A673 (cell line): ENCODE results near the gene ATAD3C. TPM values are rescaled to one million over a fixed set of nuclear protein-coding genes. Genes with fewer than 3 reads are reported as not detected.
"Not testable (repeated sequence)": the region's sequence is repeated elsewhere in the genome, so short reads cannot be mapped to it uniquely, and the experiment has no call there.

Source experiments
- BruUV-seq: library from RNA; stranded (reverse); fragments of 400-500 nt; replicated peaks from 2 replicates; lab custom pipeline; 2021; lab: Mats Ljungman, UMichigan
- CTCF ChIA-PET: fragments of 300-600 bp; sonication (Branson Sonifier 250); formaldehyde crosslinking; loops from one replicate; lab custom pipeline; 2022; ENCODE audit warnings: antibody characterized with exemption; lab: Charles Lee
- POLR2A ChIA-PET: fragments of 300-600 bp; sonication (Branson Sonifier 250); formaldehyde crosslinking; loops from one replicate; lab custom pipeline; 2022; ENCODE audit warnings: antibody characterized with exemption; ENCODE audit not compliant: low non-redundant PET; lab: Charles Lee
- DNase-seq: peaks from one replicate; pipeline ENCODE4 v3.0.0-alpha.2; 2015; ENCODE audit warnings: low spot score
- H3K27ac ChIP-seq: fragments of 200-600 bp; sonication (generic); 2 replicates; pipeline ENCODE4 v1.5.1; 2016; ENCODE audit warnings: mixed run types, low read depth, mild to moderate bottlenecking, mixed read lengths, antibody characterized with exemption, low read length; ENCODE audit not compliant: poor library complexity, severe bottlenecking
- H3K27me3 ChIP-seq: fragments of 200-600 bp; sonication (generic); replicated peaks from 2 replicates; pipeline ENCODE4 v1.6.1; 2017; ENCODE audit warnings: mixed run types, low read depth, mild to moderate bottlenecking, mixed read lengths, antibody characterized with exemption, low read length; ENCODE audit not compliant: insufficient read depth, poor library complexity
- H3K36me3 ChIP-seq: fragments of 200-600 bp; sonication (generic); 2 replicates; pipeline ENCODE4 v1.6.1; 2016; ENCODE audit warnings: mixed run types, mild to moderate bottlenecking, mixed read lengths, antibody characterized with exemption, low read length; ENCODE audit not compliant: insufficient read depth, poor library complexity, severe bottlenecking
- H3K4me1 ChIP-seq: fragments of 200-600 bp; sonication (generic); 2 replicates; pipeline ENCODE4 v1.6.1; 2017; ENCODE audit warnings: mixed run types, mild to moderate bottlenecking, mixed read lengths, antibody characterized with exemption, low read length; ENCODE audit not compliant: insufficient read depth, poor library complexity, severe bottlenecking
- H3K4me3 ChIP-seq: fragments of 200-600 bp; sonication (generic); 2 replicates; pipeline ENCODE4 v1.5.1; 2016; ENCODE audit warnings: low read depth, mixed run types, mild to moderate bottlenecking, mixed read lengths, low read length; ENCODE audit not compliant: poor library complexity, severe bottlenecking
- H3K9me3 ChIP-seq: fragments of 200-600 bp; sonication (generic); 2 replicates; pipeline ENCODE4 v1.6.1; 2016; ENCODE audit warnings: mixed run types, low read depth, mild to moderate bottlenecking, mixed read lengths, antibody characterized with exemption, low read length; ENCODE audit not compliant: poor library complexity, severe bottlenecking
- CTCF ChIP-seq: fragments of 300-800, 200-600 bp; sonication (generic); conservative IDR thresholded peaks from 2 replicates; pipeline ENCODE4 v1.5.1; 2017; ENCODE audit warnings: low read depth, mild to moderate bottlenecking, antibody characterized with exemption, low read length, moderate library complexity, mixed read lengths
- EZH2 ChIP-seq: fragments of 200-600 bp; sonication (generic); IDR thresholded peaks from 2 replicates; pipeline ENCODE4 v1.6.1; 2017; ENCODE audit warnings: borderline replicate concordance, low read depth, mild to moderate bottlenecking, mixed read lengths, antibody characterized with exemption, low read length; ENCODE audit not compliant: poor library complexity, severe bottlenecking
- intact Hi-C: fragments of 100-400 bp; cut with micrococcal nuclease; formaldehyde crosslinking; loops from one replicate; pipeline ENCODE4 v1.10.0; 2022; ENCODE audit not compliant: unreplicated experiment
- total RNA-seq: library from RNA; stranded (reverse); gene quantifications from 2 replicates; pipeline ENCODE4 v1.2.3, GENCODE V29; 2021

Gene ATAD3C
- total RNA-seq, 1 experiment from 2014 or later = 0.39 TPM

GRCh38 chr1:1505366-1505798 is 55.9 kb downstream of the ATAD3C start:
- POLR2A ChIA-PET, DNase-seq, H3K27ac ChIP-seq, BruUV-seq, CTCF ChIA-PET, intact Hi-C loops, H3K9me3 ChIP-seq, H3K4me3 ChIP-seq, H3K4me1 ChIP-seq, H3K27me3 ChIP-seq, H3K36me3 ChIP-seq: not testable (repeated sequence)
- 0 out of 2 replicates have a peak, but pooled peaks have one; percentile 4 for TF ChIP-seq CTCF

GRCh38 chr1:1505801-1506200 is 56.3 kb downstream of the ATAD3C start:
- H3K9me3 ChIP-seq, H3K4me3 ChIP-seq, BruUV-seq, H3K36me3 ChIP-seq, intact Hi-C loops, H3K27me3 ChIP-seq, CTCF ChIA-PET, DNase-seq, H3K4me1 ChIP-seq, POLR2A ChIA-PET, H3K27ac ChIP-seq: not testable (repeated sequence)

- DNase-seq = no peak
- Histone ChIP-seq H3K27me3 (no peaks in the 10 kb centered on the region), H3K4me3 (no peak overlapping the region), H3K36me3 (no peaks in the 10 kb centered on the region), H3K9me3 (no peaks in the 10 kb centered on the region), H3K4me1 (no peaks in the 10 kb centered on the region), H3K27ac (no peak overlapping the region)
- TF ChIP-seq CTCF = no peak
- no peak for TF ChIP-seq EZH2
- no TSS peak for BruUV-seq
- POLR2A ChIA-PET = no interaction called here
- intact Hi-C loops = no loop called here
- CTCF ChIA-PET = no interaction called here
Measured at GRCh38 chr1:1507305-1507704, 57.8 kb downstream of the ATAD3C start.

- H3K4me3 ChIP-seq, BruUV-seq, CTCF ChIA-PET, H3K27ac ChIP-seq, H3K4me1 ChIP-seq, DNase-seq, H3K9me3 ChIP-seq, POLR2A ChIA-PET, H3K36me3 ChIP-seq, H3K27me3 ChIP-seq, intact Hi-C loops: not testable (repeated sequence)
Measured at GRCh38 chr1:1508775-1509464, 59.4 kb downstream of the ATAD3C start.

GRCh38 chr1:1509465-1509850 is 60.0 kb downstream of the ATAD3C start:
- H3K27me3 ChIP-seq, H3K27ac ChIP-seq, H3K4me3 ChIP-seq, POLR2A ChIA-PET, H3K36me3 ChIP-seq, BruUV-seq, CTCF ChIA-PET, H3K4me1 ChIP-seq, DNase-seq, H3K9me3 ChIP-seq, intact Hi-C loops: not testable (repeated sequence)
